ENCODE results near the gene MCC.

MCC gene

DNA sequence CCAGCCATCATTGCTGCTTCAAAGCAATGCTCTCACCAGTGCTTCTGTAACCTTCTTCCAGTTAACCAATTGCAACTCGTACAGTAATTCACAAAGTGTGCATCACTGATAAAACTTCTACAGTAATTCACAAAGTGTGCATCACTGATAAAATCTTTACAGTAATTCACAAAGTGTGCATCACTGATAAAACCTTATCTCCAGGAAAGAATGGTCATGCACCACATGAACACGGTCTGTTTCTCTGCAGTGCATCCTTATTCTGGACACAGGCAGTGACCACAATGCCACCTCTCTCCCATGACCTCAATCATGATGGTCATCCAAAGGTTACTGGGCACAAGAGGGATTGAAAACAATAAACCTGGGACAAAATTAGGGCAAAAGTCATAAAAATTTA, 207.1 kb downstream of the MCC start:
- no peak overlapping the region for H3K4me3 ChIP-seq (ENCODE audit: low read length)
- TF ChIP-seq, protein P1, sequence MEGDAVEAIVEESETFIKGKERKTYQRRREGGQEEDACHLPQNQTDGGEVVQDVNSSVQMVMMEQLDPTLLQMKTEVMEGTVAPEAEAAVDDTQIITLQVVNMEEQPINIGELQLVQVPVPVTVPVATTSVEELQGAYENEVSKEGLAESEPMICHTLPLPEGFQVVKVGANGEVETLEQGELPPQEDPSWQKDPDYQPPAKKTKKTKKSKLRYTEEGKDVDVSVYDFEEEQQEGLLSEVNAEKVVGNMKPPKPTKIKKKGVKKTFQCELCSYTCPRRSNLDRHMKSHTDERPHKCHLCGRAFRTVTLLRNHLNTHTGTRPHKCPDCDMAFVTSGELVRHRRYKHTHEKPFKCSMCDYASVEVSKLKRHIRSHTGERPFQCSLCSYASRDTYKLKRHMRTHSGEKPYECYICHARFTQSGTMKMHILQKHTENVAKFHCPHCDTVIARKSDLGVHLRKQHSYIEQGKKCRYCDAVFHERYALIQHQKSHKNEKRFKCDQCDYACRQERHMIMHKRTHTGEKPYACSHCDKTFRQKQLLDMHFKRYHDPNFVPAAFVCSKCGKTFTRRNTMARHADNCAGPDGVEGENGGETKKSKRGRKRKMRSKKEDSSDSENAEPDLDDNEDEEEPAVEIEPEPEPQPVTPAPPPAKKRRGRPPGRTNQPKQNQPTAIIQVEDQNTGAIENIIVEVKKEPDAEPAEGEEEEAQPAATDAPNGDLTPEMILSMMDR (conservative IDR thresholded peaks at IDR 0.05; ENCODE audit: low read depth, low read length): no peak
- no peak for DNase-seq (ENCODE audit: low read depth)

DNA sequence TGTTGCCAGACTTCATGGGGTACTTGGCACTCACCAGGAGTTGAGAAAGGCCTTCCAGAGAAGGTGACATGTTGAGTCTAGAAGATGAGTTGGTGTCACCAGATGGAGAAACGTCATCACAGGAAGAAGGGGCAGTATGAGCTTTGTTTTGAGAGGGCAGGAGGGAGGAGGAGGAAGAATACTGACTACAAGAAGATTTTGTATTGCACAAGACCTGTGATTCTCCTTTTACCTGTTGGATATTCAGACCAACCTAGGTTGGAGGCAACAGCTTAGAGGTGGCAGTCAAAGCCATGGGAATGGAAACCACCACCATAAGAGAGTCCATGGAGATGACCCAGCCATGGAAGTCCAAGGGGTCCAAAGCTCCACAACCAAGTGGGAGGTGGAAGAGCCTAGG, 207.7 kb downstream of the MCC start:
- H3K4me3 ChIP-seq (ENCODE audit: low read length): no peak overlapping the region
- no peak for DNase-seq (ENCODE audit: low read depth)
- TF ChIP-seq, protein P1 (conservative IDR thresholded peaks at IDR 0.05; ENCODE audit: low read depth, low read length): no peak

DNA sequence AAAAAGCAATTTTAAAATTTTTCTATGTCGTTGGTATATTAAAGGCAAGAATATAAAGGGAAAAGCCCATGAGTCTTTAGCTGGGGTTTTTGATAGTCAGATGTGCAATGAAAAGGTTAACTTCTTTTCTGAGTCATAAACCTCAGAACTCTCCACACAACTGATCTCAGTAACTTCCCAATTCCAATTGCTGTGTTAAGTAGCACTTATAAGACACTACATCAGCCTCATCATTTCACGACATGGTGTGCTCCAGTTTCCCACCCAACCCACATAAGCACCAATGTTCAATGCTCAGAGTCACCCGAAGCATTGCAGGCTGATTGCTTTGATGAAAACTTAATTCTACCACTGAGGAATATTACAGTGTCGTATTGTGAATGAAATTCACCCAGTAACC, 209.3 kb downstream of the MCC start:
- H3K4me3 ChIP-seq (ENCODE audit: low read length): no peak overlapping the region
- TF ChIP-seq, protein P1 (conservative IDR thresholded peaks at IDR 0.05; ENCODE audit: low read depth, low read length): no peak
- DNase-seq (ENCODE audit: low read depth): no peak

DNA sequence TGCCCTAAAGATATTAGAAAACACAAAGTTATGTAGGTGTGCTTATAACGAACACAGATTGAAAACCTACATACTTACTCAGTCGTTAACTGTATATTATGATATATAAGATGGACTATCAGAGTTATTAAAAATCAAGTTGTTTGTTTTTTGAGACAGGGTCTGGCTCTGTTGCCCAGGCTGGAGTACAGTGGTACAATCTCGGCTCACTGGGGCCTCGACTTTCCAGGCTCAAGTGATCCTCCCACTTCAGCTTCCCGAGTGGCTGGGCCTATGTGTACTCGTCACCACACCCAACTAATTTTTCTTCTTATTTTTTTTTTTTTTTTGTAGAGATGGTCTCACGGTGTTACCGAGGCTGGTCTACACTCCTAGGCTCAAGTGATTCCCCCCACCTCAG, 211.8 kb downstream of the MCC start:
- no peak overlapping the region for H3K4me3 ChIP-seq (ENCODE audit: low read length)
- DNase-seq (ENCODE audit: low read depth): no peak
- TF ChIP-seq, protein P1 (conservative IDR thresholded peaks at IDR 0.05; ENCODE audit: low read depth, low read length): no peak

DNA sequence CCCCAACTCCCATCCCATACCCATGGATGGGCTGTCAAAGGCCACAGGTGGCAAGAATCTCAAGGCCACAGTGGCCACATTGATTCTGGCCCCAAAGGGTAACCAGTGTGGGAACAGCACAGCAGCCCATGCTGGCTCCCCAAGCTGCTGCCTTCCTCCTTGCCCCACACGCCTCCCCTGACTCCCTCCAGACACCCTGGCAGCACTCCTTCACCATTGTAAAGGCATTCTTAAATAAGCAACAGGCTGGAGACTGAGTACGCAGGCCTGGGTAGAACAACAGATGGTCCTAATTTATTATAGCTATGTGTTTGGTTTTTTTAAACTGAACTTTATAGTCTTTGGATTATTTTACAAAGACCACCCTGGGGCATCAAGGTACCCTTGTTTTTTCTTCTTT, 212.3 kb downstream of the MCC start:
- no peak for DNase-seq (ENCODE audit: low read depth)
- TF ChIP-seq, protein P1 (conservative IDR thresholded peaks at IDR 0.05; ENCODE audit: low read depth, low read length): no peak
- H3K4me3 ChIP-seq (ENCODE audit: low read length): no peak overlapping the region

DNA sequence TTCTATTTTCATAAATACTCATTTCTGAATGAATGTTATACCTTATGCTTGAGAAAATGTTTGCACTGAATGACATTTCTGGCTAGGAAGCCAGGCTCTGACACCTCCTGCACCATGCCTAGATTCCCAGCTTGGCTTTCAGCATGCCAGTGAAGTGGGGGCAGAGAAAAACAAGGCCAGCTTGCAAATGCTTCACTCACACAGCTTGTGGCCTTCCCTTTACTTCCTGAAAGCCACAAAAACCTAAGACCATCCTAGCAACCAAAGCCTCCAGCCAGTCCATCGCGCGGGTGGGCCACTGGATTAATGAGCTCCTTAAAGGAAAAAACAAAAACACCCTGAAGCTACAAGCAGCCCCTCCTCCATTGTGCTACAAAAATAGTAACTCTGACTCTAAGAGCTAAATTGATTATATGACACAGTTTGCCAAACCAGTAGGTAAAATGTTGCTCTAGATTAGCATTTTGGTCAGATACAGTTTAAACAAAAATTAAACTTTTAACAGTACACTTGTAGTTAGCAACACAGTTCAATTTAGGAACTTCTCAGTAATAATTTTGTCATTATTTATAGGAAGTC, 213.3 kb downstream of the MCC start:
- H3K4me3 ChIP-seq (ENCODE audit: low read length): no peak overlapping the region
- DNase-seq (ENCODE audit: low read depth): no peak
- TF ChIP-seq, protein P1 (conservative IDR thresholded peaks at IDR 0.05; ENCODE audit: low read depth, low read length): no peak

DNA sequence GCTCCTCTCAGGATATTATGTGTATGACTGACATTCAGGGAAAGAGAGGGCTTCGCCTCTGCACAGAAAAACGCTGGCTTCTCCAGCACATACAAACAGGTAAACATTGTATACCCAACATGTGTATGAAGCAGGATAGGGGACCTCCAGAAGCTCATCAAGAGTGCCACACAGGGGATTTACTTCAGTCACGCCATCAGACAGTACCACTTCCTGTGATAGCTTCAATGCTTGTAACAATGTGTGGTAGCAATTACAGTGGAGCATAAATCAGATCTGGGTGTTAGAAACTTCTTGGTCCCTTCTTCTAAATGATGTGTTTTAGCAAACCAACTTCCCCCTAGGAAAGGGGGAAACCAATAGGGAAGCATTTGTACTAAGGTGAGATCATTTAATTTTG, 214.3 kb downstream of the MCC start:
- DNase-seq (ENCODE audit: low read depth): no peak
- TF ChIP-seq, protein P1 (conservative IDR thresholded peaks at IDR 0.05; ENCODE audit: low read depth, low read length): no peak
- H3K4me3 ChIP-seq (ENCODE audit: low read length): no peak overlapping the region
